K562 (cell line): Measurements from ENCODE around the gene FASTK. TPM values are rescaled to one million over a fixed set of nuclear protein-coding genes. Genes with fewer than 3 reads are reported as not detected.

Experiments used
- CBX2 ChIP-seq: fragments of 200-600 bp; sonication (generic); IDR thresholded peaks from one replicate; pipeline ENCODE4 v1.6.1; 2012; ENCODE audit warnings: mild to moderate bottlenecking, low read length, inconsistent platforms; ENCODE audit not compliant: insufficient read depth, poor library complexity, severe bottlenecking
- FOXK1 ChIP-seq: sonication (generic); formaldehyde crosslinking; IDR thresholded peaks from 2 replicates; pipeline ENCODE4 v1.8.0; 2022; ENCODE audit warnings: missing genetic modification reagents, mild to moderate bottlenecking, borderline replicate concordance
- IRF2 ChIP-seq: sonication (generic); formaldehyde crosslinking; IDR thresholded peaks from 2 replicates; pipeline ENCODE4 v1.8.1; 2022; ENCODE audit warnings: mild to moderate bottlenecking, missing genetic modification reagents
- KAT7 ChIP-seq: sonication (generic); formaldehyde crosslinking; IDR thresholded peaks from 2 replicates; pipeline ENCODE4 v1.8.0; 2022; ENCODE audit warnings: missing genetic modification reagents, mild to moderate bottlenecking, borderline replicate concordance
- PCBP1 ChIP-seq: fragments of 200-400 bp; formaldehyde crosslinking; IDR thresholded peaks from 2 replicates; pipeline ENCODE4 v1.6.1; 2018; ENCODE audit warnings: mild to moderate bottlenecking, low read depth, low read length; ENCODE audit not compliant: poor library complexity, severe bottlenecking
- RB1 ChIP-seq: fragments of 450-650 bp; IDR thresholded peaks from 2 replicates; pipeline ENCODE4 v1.6.1; 2017; ENCODE audit warnings: low read depth, mild to moderate bottlenecking
- TCF3 ChIP-seq: sonication (generic); formaldehyde crosslinking; IDR thresholded peaks from 2 replicates; pipeline ENCODE4 v1.4.0; 2020; ENCODE audit warnings: mild to moderate bottlenecking, missing genetic modification reagents
- TRIM28 ChIP-seq: fragments of 450-650 bp; IDR thresholded peaks from 2 replicates; pipeline ENCODE4 v1.6.1; 2017
- ZBTB1 ChIP-seq: sonication (generic); formaldehyde crosslinking; IDR thresholded peaks from 2 replicates; pipeline ENCODE4 v1.8.1; 2023; ENCODE audit warnings: missing genetic modification reagents, low read depth, mild to moderate bottlenecking, borderline replicate concordance
- ZNF316 ChIP-seq: fragments of 450-650 bp; IDR thresholded peaks from 2 replicates; pipeline ENCODE4 v1.6.1; 2016
- ZNF589 ChIP-seq: fragments of 200-800 bp; sonication (Bioruptor generic); IDR thresholded peaks from 2 replicates; pipeline ENCODE4 v1.6.1; 2016; ENCODE audit warnings: low read depth, missing genetic modification characterization, missing compliant biosample characterization
- ZNF75A ChIP-seq: fragments of 450-650 bp; formaldehyde crosslinking; IDR thresholded peaks from 2 replicates; pipeline ENCODE4 v1.4.0; 2020; ENCODE audit warnings: mild to moderate bottlenecking
- polyA plus RNA-seq, 8 experiments: library from polyadenylated mRNA; depleted of rRNA in 4 of 8; stranded (reverse) in 5 of 8; unstranded in 3 of 8; fragments of >200 nt; fragmentation: Nextera tagmentation in 2 of 8; fragmentation: Illumina TruSeq in 1 of 8; extraction: Ambion mirVana in 2 of 8; extraction: Trizol in 1 of 8; gene quantifications; 2 replicates each; pipeline versions ENCODE4 v1.2.1 to v1.2.3, GENCODE V29; 2011 to 2014; ENCODE audit warnings: inconsistent platforms in 1 of 8, missing spikeins in 1 of 8
- total RNA-seq, 7 experiments: library from RNA; depleted of rRNA in 6 of 7; stranded (reverse); fragments of >200 nt in 6 of 7; fragmentation: Illumina TruSeq in 2 of 7; extraction: Trizol in 2 of 7; gene quantifications; 2 replicates each; pipeline versions ENCODE4 v1.2.1 to v1.2.3, GENCODE V29; 2011 to 2021; ENCODE audit warnings: low replicate concordance in 1 of 7
- TF ChIP-seq, protein P1 (sequence below): fragments of 250-450 bp; sonication (Bioruptor Pico); IDR thresholded peaks from 2 replicates; pipeline ENCODE4 v1.8.0; 2021; ENCODE audit warnings: moderate library complexity, mild to moderate bottlenecking, inconsistent platforms
- TF ChIP-seq, protein P2 (sequence below): fragments of 250-450 bp; sonication (Bioruptor Pico); IDR thresholded peaks from 2 replicates; pipeline ENCODE4 v1.8.0; 2021; ENCODE audit warnings: moderate library complexity, mild to moderate bottlenecking, inconsistent platforms
- TF ChIP-seq, protein P3 (sequence below): fragments of 450-650 bp; formaldehyde crosslinking; IDR thresholded peaks from 2 replicates; pipeline ENCODE4 v1.4.0; 2020; ENCODE audit warnings: mild to moderate bottlenecking
- TF ChIP-seq, protein P4 (sequence below): fragments of 450-650 bp; IDR thresholded peaks from 2 replicates; pipeline ENCODE4 v1.6.1; 2016; ENCODE audit warnings: missing biosample characterization, missing genetic modification characterization
- TF ChIP-seq, protein P5 (sequence below): fragments of 450-650 bp; IDR thresholded peaks from 2 replicates; pipeline ENCODE4 v1.6.1; 2016; ENCODE audit warnings: antibody characterized with exemption
- TF ChIP-seq, protein P6 (sequence below): fragments of 150-350 bp; IDR thresholded peaks from 2 replicates; pipeline ENCODE4 v1.6.1; 2014; ENCODE audit warnings: low read depth, mild to moderate bottlenecking, low read length, borderline replicate concordance

The FASTK gene
- total and polyA plus RNA-seq, 9 of the 15 experiments (the other 6 are each of a cell fraction or from before 2014, with no cell fraction given): 0.51 to 150 (median 48.2) TPM

DNA sequence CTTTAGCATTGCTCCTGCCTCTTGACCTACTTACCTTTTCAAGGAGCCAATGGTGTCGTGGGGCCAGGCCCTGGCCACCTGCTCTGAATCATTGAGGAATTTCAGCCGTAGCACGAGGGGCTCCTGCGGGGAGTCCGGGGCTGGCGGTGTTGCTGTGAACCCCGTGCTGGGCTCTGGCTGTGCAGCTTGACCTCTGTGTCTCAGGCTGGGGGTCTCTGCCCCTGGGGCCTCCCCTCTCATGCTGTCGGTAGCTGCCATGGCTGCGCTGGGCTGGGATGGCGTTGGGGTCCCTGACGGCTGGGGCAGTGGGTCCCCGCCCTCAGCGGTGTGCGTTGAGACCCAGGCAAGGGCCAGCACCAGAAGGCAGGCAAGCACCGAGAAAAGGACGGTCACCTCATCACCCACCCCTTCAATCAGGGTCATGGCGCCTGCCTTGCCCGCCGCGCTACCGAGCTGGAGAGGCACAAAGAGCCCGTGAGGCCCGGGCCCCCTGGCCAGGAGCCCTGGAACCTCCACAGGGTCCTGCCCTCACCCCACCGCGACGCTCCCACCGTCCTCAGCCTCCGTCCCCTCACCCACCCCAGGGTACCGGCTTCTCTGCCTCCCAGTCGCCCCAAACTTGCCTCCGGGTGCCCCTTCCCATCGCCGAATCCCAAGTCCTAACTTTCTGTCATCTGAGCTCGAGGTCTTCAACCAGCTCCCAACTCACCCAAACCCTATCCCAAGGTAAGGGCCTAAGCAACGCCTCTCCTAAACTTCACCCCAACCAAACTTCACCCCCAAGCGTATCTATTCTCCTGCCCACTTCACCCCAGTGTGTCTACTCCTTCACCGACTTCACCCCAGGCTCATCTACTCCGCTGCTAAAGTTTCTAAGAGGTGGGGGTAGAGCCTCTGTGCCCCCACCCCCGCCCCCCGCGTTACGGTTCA lies 1.8 kb upstream of the FASTK start (continued):
- TF ChIP-seq FOXK1 (CRISPR knock-in tag) (no peak), ZNF75A (CRISPR knock-in tag) (no peak), IRF2 (CRISPR knock-in tag) (no peak), ZNF316 (no peak; the same call in 1 of the 2 replicates), CBX2 (no peak), PCBP1 (no peak), KAT7 (CRISPR knock-in tag) (no peak), TCF3 (CRISPR knock-in tag) (no peak), ZBTB1 (CRISPR knock-in tag) (no peak), TRIM28 (no peak), ZNF589 (CRISPR knock-in tag) (no peak), RB1 (no peak)
- TF ChIP-seq, protein P1, sequence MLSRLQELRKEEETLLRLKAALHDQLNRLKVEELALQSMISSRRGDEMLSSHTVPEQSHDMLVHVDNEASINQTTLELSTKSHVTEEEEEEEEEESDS (CRISPR knock-in tag): no peak
- TF ChIP-seq, protein P2, sequence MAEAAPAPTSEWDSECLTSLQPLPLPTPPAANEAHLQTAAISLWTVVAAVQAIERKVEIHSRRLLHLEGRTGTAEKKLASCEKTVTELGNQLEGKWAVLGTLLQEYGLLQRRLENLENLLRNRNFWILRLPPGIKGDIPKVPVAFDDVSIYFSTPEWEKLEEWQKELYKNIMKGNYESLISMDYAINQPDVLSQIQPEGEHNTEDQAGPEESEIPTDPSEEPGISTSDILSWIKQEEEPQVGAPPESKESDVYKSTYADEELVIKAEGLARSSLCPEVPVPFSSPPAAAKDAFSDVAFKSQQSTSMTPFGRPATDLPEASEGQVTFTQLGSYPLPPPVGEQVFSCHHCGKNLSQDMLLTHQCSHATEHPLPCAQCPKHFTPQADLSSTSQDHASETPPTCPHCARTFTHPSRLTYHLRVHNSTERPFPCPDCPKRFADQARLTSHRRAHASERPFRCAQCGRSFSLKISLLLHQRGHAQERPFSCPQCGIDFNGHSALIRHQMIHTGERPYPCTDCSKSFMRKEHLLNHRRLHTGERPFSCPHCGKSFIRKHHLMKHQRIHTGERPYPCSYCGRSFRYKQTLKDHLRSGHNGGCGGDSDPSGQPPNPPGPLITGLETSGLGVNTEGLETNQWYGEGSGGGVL (CRISPR knock-in tag): no peak
- TF ChIP-seq, protein P3, sequence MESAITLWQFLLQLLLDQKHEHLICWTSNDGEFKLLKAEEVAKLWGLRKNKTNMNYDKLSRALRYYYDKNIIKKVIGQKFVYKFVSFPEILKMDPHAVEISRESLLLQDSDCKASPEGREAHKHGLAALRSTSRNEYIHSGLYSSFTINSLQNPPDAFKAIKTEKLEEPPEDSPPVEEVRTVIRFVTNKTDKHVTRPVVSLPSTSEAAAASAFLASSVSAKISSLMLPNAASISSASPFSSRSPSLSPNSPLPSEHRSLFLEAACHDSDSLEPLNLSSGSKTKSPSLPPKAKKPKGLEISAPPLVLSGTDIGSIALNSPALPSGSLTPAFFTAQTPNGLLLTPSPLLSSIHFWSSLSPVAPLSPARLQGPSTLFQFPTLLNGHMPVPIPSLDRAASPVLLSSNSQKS (CRISPR knock-in tag): no peak
- TF ChIP-seq, protein P4, sequence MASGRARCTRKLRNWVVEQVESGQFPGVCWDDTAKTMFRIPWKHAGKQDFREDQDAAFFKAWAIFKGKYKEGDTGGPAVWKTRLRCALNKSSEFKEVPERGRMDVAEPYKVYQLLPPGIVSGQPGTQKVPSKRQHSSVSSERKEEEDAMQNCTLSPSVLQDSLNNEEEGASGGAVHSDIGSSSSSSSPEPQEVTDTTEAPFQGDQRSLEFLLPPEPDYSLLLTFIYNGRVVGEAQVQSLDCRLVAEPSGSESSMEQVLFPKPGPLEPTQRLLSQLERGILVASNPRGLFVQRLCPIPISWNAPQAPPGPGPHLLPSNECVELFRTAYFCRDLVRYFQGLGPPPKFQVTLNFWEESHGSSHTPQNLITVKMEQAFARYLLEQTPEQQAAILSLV: no peak
- TF ChIP-seq, protein P5, sequence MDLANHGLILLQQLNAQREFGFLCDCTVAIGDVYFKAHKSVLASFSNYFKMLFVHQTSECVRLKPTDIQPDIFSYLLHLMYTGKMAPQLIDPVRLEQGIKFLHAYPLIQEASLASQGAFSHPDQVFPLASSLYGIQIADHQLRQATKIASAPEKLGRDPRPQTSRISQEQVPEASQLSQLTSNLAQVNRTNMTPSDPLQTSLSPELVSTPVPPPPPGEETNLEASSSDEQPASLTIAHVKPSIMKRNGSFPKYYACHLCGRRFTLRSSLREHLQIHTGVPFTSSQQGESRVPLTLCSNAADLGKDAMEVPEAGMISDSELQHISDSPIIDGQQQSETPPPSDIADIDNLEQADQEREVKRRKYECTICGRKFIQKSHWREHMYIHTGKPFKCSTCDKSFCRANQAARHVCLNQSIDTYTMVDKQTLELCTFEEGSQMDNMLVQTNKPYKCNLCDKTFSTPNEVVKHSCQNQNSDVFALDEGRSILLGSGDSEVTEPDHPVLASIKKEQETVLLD: peak; percentile 76; the same call in 1 of the 2 replicates
- TF ChIP-seq, protein P6, sequence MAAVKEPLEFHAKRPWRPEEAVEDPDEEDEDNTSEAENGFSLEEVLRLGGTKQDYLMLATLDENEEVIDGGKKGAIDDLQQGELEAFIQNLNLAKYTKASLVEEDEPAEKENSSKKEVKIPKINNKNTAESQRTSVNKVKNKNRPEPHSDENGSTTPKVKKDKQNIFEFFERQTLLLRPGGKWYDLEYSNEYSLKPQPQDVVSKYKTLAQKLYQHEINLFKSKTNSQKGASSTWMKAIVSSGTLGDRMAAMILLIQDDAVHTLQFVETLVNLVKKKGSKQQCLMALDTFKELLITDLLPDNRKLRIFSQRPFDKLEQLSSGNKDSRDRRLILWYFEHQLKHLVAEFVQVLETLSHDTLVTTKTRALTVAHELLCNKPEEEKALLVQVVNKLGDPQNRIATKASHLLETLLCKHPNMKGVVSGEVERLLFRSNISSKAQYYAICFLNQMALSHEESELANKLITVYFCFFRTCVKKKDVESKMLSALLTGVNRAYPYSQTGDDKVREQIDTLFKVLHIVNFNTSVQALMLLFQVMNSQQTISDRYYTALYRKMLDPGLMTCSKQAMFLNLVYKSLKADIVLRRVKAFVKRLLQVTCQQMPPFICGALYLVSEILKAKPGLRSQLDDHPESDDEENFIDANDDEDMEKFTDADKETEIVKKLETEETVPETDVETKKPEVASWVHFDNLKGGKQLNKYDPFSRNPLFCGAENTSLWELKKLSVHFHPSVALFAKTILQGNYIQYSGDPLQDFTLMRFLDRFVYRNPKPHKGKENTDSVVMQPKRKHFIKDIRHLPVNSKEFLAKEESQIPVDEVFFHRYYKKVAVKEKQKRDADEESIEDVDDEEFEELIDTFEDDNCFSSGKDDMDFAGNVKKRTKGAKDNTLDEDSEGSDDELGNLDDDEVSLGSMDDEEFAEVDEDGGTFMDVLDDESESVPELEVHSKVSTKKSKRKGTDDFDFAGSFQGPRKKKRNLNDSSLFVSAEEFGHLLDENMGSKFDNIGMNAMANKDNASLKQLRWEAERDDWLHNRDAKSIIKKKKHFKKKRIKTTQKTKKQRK: no peak
